HepG2 (cell line): ENCODE data around the gene HDGFL3. TPM values are rescaled to one million over a fixed set of nuclear protein-coding genes. Genes with fewer than 3 reads are reported as not detected.
"Not testable (repeated sequence)": the region's sequence is repeated elsewhere in the genome, so short reads cannot be mapped to it uniquely, and the experiment has no call there.

Experiments
- ATAC-seq: fragments of 200-7000 bp; cut with Tn5 transposase; 3 replicates; pipeline ENCODE4 v1.9.1; 2020; ENCODE audit warnings: mild to moderate bottlenecking, moderate library complexity
- BruUV-seq: library from RNA; stranded (reverse); fragments of 400-500 nt; replicated peaks from 2 replicates; lab custom pipeline; 2021; lab: Mats Ljungman, UMichigan
- CTCF ChIA-PET: fragments of 300-600 bp; formaldehyde crosslinking; extraction: SDS; loops from one replicate; lab custom pipeline; 2021; ENCODE audit warnings: low total read pairs, inconsistent platforms, low intra/inter-chr PET ratio; lab: Yijun Ruan, JAX
- POLR2A ChIA-PET: fragments of 350-600 bp; sonication (Branson Sonifier 250); formaldehyde crosslinking; loops from one replicate; lab custom pipeline; 2020; ENCODE audit warnings: antibody characterized with exemption, inconsistent platforms; lab: Yijun Ruan, JAX
- DNase-seq: peaks from one replicate; pipeline ENCODE4 v3.0.0-alpha.2; 2015; ENCODE audit warnings: low spot score
- FAIRE-seq: peaks from 3 replicates; lab custom pipeline; 2011; peaks lifted over from hg19 to GRCh38; lab: Jason Lieb, UNC
- H2AFZ ChIP-seq: one replicate; pipeline ENCODE4 v1.6.1; 2011; ENCODE audit warnings: low read length, inconsistent platforms
- H3K27ac ChIP-seq: fragments of 300-600 bp; 3 replicates; pipeline ENCODE4 v1.8.0; 2011; ENCODE audit warnings: mixed run types, mild to moderate bottlenecking, mixed read lengths, low read length, inconsistent platforms; ENCODE audit not compliant: insufficient read depth; ENCODE audit errors: extremely low read length
- H3K27me3 ChIP-seq, 2 experiments: fragments of 200-600 bp in 1 of 2; 2 replicates in 1 of 2; 3 replicates in 1 of 2; pipeline versions ENCODE4 v1.6.0 to v1.8.0; 2011; ENCODE audit warnings: low read length in 2 of 2, mild to moderate bottlenecking in 2 of 2, moderate library complexity in 2 of 2, inconsistent platforms in 1 of 2; ENCODE audit not compliant: insufficient read depth in 2 of 2, control insufficient read depth in 1 of 2
- H3K36me3 ChIP-seq, 2 experiments: fragments of 200-600 bp in 1 of 2; replicated peaks in 1 of 2; 2 replicates in 1 of 2; 3 replicates in 1 of 2; pipeline versions ENCODE4 v1.5.1 to v1.8.0; 2011; ENCODE audit warnings: low read length in 2 of 2, inconsistent platforms in 1 of 2; ENCODE audit not compliant: insufficient read depth in 2 of 2, control insufficient read depth in 1 of 2
- H3K4me1 ChIP-seq: 2 replicates; pipeline ENCODE4 v1.5.1; 2012; ENCODE audit warnings: low read length, inconsistent platforms; ENCODE audit not compliant: insufficient read depth
- H3K4me2 ChIP-seq: 2 replicates; pipeline ENCODE4 v1.6.0; 2011; ENCODE audit warnings: low read depth, low read length, inconsistent platforms
- H3K4me3 ChIP-seq, 3 experiments: fragments of 200-600 bp in 1 of 3; sonication (generic), shearing (Covaris generic) in 1 of 3; replicated peaks in 1 of 3; 2 replicates each; pipeline ENCODE4 v1.5.1; 2011 to 2016; ENCODE audit warnings: low read length in 3 of 3, inconsistent platforms in 2 of 3, low read depth in 2 of 3, mild to moderate bottlenecking in 2 of 3, control low read depth in 1 of 3, mixed read lengths in 1 of 3; ENCODE audit not compliant: insufficient read depth in 1 of 3
- H3K79me2 ChIP-seq: one replicate; pipeline ENCODE4 v1.6.1; 2011; ENCODE audit warnings: low read length, inconsistent platforms; ENCODE audit not compliant: insufficient read depth
- H3K9ac ChIP-seq: 2 replicates; pipeline ENCODE4 v1.6.0; 2011; ENCODE audit warnings: mild to moderate bottlenecking, low read depth, low read length, inconsistent platforms; ENCODE audit not compliant: insufficient read depth
- H3K9me3 ChIP-seq: 2 replicates; pipeline ENCODE4 v1.5.1; 2012; ENCODE audit warnings: mild to moderate bottlenecking, low read length
- H4K20me1 ChIP-seq: 2 replicates; pipeline ENCODE4 v1.6.0; 2011; ENCODE audit warnings: inconsistent platforms, mild to moderate bottlenecking, low read length, moderate library complexity; ENCODE audit not compliant: insufficient read depth
- HNRNPL ChIP-seq: fragments of 200-400 bp; formaldehyde crosslinking; IDR thresholded peaks from 2 replicates; pipeline ENCODE4 v1.6.1; 2017; ENCODE audit warnings: mild to moderate bottlenecking, low read depth, low read length
- MEIS1 ChIP-seq: sonication (generic); formaldehyde crosslinking; IDR thresholded peaks from 2 replicates; pipeline ENCODE4 v1.9.0; 2021; ENCODE audit warnings: mild to moderate bottlenecking, missing genetic modification reagents, moderate library complexity, borderline replicate concordance
- RNF219 ChIP-seq: sonication (generic); formaldehyde crosslinking; IDR thresholded peaks from 2 replicates; pipeline ENCODE4 v1.5.0; 2020; ENCODE audit warnings: mild to moderate bottlenecking, missing genetic modification reagents
- SNAPC2 ChIP-seq: sonication (generic); formaldehyde crosslinking; IDR thresholded peaks from 2 replicates; pipeline ENCODE4 v1.8.1; 2022; ENCODE audit warnings: mild to moderate bottlenecking, missing genetic modification reagents
- ZBTB20 ChIP-seq: sonication (generic); formaldehyde crosslinking; IDR thresholded peaks from 2 replicates; pipeline ENCODE4 v1.8.1; 2023; ENCODE audit warnings: missing genetic modification reagents, low read depth, mild to moderate bottlenecking, borderline replicate concordance
- ZNF496 ChIP-seq: sonication (generic); formaldehyde crosslinking; IDR thresholded peaks from 2 replicates; pipeline ENCODE4 v1.8.1; 2023; ENCODE audit warnings: mild to moderate bottlenecking, moderate library complexity, missing genetic modification reagents; ENCODE audit not compliant: insufficient replicate concordance
- WGBS: methylation state at CpG from one replicate; pipeline ENCODE4 v1.1.6; 2017; ENCODE audit warnings: low lambda C conversion rate; 5-methylcytosine and 5-hydroxymethylcytosine counted together
- in situ Hi-C: cut with HindIII; loops from 2 replicates; pipeline ENCODE4 v1.10.0; 2017; ENCODE audit warnings: low pct_unique_long_range_greater_than_20kb; ENCODE audit not compliant: extremely low pct_ligation_motif_present
- intact Hi-C: fragments of 100-400 bp; cut with micrococcal nuclease; formaldehyde crosslinking; loops from one replicate; pipeline ENCODE4 v1.10.0; 2022; ENCODE audit not compliant: unreplicated experiment
- polyA plus RNA-seq, 8 experiments: library from polyadenylated mRNA; depleted of rRNA in 3 of 8; stranded (reverse) in 7 of 8; unstranded in 1 of 8; fragments of >200 nt; fragmentation: Illumina TruSeq in 4 of 8; extraction: Trizol in 4 of 8; gene quantifications; 2 replicates each; pipeline versions ENCODE4 v1.2.1 to v1.2.3, GENCODE V29; 2011 to 2016; ENCODE audit warnings: low read depth in 4 of 8, missing spikeins in 1 of 8, mixed read lengths in 1 of 8; ENCODE audit not compliant: insufficient read depth in 1 of 8
- total RNA-seq, 5 experiments: library from RNA; depleted of rRNA; stranded (reverse); fragments of >200 nt; fragmentation: Illumina TruSeq; extraction: Trizol; gene quantifications; 2 replicates each; pipeline ENCODE4 v1.2.3, GENCODE V29; 2016; ENCODE audit warnings: low read depth in 1 of 5
- TF ChIP-seq, protein P1 (sequence below): sonication (generic); formaldehyde crosslinking; IDR thresholded peaks from 2 replicates; pipeline ENCODE4 v1.4.0; 2020; ENCODE audit warnings: mild to moderate bottlenecking, missing genetic modification reagents, borderline replicate concordance

Gene HDGFL3
- total and polyA plus RNA-seq, 2 of the 13 experiments (the other 11 are each of a cell fraction or from before 2014, with no cell fraction given), result 0.07 to 0.09 TPM

DNA sequence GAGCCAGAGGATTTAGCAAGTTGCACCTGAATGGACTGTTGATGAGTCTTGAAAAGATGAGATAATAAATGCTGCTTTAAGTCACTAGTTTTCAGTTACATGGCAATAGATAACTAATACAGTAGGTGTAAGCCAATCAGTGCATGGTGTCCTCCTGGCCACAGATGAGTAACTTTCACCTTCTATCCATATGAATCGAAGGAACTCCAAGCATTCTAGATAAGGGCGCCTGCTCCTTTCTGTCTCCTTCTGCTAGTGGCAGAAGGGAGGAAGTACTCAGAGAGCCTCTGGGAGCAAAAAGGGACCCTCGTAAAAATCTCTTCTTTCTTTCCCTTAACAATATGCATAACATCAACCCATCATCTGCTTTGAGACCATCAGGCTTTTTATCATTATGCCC is 62.9 kb downstream of the HDGFL3 start:
- no peaks in the 10 kb centered on the region for H3K79me2 ChIP-seq
- H3K27me3 ChIP-seq, result peaks cover 0 to 5% of the 10 kb centered on the region in 2 experiments; a peak in 2 of 5 replicates
- ChIA-PET CTCF (no interaction called here), POLR2A (no interaction called here)
- in situ Hi-C loops, result no loop called here
- DNase-seq (no peak), ATAC-seq (no peak), FAIRE-seq (no peak)
- no TSS peak for BruUV-seq
- H3K9me3 ChIP-seq, result no peaks in the 10 kb centered on the region
- no peaks in the 10 kb centered on the region for H4K20me1 ChIP-seq
- no peak for TF ChIP-seq SNAPC2 (CRISPR knock-in tag)
- TF ChIP-seq, protein P1, sequence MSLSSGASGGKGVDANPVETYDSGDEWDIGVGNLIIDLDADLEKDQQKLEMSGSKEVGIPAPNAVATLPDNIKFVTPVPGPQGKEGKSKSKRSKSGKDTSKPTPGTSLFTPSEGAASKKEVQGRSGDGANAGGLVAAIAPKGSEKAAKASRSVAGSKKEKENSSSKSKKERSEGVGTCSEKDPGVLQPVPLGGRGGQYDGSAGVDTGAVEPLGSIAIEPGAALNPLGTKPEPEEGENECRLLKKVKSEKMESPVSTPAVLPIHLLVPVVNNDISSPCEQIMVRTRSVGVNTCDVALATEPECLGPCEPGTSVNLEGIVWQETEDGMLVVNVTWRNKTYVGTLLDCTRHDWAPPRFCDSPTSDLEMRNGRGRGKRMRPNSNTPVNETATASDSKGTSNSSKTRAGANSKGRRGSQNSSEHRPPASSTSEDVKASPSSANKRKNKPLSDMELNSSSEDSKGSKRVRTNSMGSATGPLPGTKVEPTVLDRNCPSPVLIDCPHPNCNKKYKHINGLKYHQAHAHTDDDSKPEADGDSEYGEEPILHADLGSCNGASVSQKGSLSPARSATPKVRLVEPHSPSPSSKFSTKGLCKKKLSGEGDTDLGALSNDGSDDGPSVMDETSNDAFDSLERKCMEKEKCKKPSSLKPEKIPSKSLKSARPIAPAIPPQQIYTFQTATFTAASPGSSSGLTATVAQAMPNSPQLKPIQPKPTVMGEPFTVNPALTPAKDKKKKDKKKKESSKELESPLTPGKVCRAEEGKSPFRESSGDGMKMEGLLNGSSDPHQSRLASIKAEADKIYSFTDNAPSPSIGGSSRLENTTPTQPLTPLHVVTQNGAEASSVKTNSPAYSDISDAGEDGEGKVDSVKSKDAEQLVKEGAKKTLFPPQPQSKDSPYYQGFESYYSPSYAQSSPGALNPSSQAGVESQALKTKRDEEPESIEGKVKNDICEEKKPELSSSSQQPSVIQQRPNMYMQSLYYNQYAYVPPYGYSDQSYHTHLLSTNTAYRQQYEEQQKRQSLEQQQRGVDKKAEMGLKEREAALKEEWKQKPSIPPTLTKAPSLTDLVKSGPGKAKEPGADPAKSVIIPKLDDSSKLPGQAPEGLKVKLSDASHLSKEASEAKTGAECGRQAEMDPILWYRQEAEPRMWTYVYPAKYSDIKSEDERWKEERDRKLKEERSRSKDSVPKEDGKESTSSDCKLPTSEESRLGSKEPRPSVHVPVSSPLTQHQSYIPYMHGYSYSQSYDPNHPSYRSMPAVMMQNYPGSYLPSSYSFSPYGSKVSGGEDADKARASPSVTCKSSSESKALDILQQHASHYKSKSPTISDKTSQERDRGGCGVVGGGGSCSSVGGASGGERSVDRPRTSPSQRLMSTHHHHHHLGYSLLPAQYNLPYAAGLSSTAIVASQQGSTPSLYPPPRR, result no peak
- TF ChIP-seq ZNF496 (CRISPR knock-in tag), result no peak
- TF ChIP-seq HNRNPL, result no peak
- TF ChIP-seq MEIS1 (CRISPR knock-in tag), result no peak
- TF ChIP-seq ZBTB20 (CRISPR knock-in tag), result no peak
- no peak for TF ChIP-seq RNF219 (CRISPR knock-in tag)
- H3K27ac ChIP-seq, result no peak overlapping the region
- H3K4me3 ChIP-seq, result no peak overlapping the region
- H2AFZ ChIP-seq, result no peak overlapping the region
- intact Hi-C loops, result no loop called here
- no peak overlapping the region for H3K4me2 ChIP-seq
- H3K4me1 ChIP-seq, result no peaks in the 10 kb centered on the region
- no peaks in the 10 kb centered on the region for H3K36me3 ChIP-seq
- 41% methylated on average over 3 of the region's 3 CpGs for WGBS
- H3K9ac ChIP-seq, result no peak overlapping the region

DNA sequence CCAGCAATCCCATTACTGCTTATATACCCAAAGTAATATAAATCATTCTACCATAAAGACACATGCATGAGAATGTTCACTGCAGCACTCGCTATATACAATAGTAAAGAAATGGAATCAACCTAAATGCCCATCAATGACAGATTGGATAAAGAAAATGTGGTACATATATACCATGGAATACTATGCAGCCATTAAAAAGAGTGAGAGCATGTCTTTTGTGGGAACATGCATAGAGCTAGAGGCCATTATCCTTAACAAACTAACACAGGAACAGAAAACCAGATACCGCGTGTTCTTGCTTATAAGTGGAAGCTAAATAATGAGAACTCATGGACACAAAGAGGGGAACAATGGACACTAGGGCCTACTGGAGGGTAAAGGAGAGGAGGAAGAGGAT is 65.5 kb downstream of the HDGFL3 start:
- intact Hi-C loops, H3K4me1 ChIP-seq, H3K27ac ChIP-seq, H2AFZ ChIP-seq, H3K4me2 ChIP-seq, H3K9ac ChIP-seq, H3K9me3 ChIP-seq, CTCF ChIA-PET, H3K36me3 ChIP-seq, POLR2A ChIA-PET, H4K20me1 ChIP-seq, DNase-seq, ATAC-seq, H3K4me3 ChIP-seq, H3K27me3 ChIP-seq, H3K79me2 ChIP-seq, FAIRE-seq, BruUV-seq, in situ Hi-C loops: not testable (repeated sequence)
- 61% methylated on average over 3 of the region's 3 CpGs for WGBS
